OCI-LY7 (cell line): ENCODE results near the gene GOT1.

ENCODE experiments used
- CTCF ChIP-seq: fragments of 200-600 bp; sonication (generic); conservative IDR thresholded peaks from 2 replicates; pipeline ENCODE4 v1.5.1; 2014; ENCODE audit warnings: mild to moderate bottlenecking, antibody characterized with exemption, low read length, moderate library complexity, mixed read lengths
- EZH2phosphoT487 ChIP-seq: fragments of 200-600 bp; sonication (generic); IDR thresholded peaks from 2 replicates; pipeline ENCODE4 v1.6.1; 2018; ENCODE audit warnings: low read depth, borderline replicate concordance, mild to moderate bottlenecking, mixed run types, antibody characterized with exemption, low read length, moderate library complexity, mixed read lengths

DNA sequence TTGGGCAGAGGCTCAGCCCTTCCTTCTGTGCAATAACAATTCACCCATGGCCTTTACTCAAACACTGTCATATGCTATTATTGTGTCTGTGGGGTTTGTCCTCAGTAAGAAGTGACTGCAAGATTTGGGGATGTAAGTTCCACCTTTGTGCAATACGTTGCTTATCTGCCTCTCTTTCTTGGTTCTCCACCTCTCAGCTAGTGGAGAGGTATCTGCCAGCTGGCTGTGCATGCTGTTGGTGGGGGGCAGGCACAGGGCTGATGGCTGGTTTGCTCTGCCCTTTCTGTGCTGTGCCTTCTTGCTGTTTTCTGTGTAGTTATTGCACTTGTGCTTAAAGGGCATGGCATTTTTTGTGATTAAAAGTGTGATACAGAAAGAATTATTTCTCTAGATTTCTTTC is 65.1 kb downstream of the GOT1 start:
- TF ChIP-seq EZH2phosphoT487 (no peak), CTCF (no peak)
